Activated CD4-positive, alpha-beta T cell treated with anti-CD3 and anti-CD28 coated beads, Interleukin-2, amount 50 U/mL, for 48 hours (primary cell): ENCODE results near the gene PMF1.
"Not testable (repeated sequence)": the region's sequence is repeated elsewhere in the genome, so short reads cannot be mapped to it uniquely, and the experiment has no call there.

Experiments used
- DNase-seq, 2 experiments: peaks; one replicate each; pipeline ENCODE4 v3.0.0-alpha.2; 2020

Gene PMF1, protein sequence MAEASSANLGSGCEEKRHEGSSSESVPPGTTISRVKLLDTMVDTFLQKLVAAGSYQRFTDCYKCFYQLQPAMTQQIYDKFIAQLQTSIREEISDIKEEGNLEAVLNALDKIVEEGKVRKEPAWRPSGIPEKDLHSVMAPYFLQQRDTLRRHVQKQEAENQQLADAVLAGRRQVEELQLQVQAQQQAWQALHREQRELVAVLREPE

DNA sequence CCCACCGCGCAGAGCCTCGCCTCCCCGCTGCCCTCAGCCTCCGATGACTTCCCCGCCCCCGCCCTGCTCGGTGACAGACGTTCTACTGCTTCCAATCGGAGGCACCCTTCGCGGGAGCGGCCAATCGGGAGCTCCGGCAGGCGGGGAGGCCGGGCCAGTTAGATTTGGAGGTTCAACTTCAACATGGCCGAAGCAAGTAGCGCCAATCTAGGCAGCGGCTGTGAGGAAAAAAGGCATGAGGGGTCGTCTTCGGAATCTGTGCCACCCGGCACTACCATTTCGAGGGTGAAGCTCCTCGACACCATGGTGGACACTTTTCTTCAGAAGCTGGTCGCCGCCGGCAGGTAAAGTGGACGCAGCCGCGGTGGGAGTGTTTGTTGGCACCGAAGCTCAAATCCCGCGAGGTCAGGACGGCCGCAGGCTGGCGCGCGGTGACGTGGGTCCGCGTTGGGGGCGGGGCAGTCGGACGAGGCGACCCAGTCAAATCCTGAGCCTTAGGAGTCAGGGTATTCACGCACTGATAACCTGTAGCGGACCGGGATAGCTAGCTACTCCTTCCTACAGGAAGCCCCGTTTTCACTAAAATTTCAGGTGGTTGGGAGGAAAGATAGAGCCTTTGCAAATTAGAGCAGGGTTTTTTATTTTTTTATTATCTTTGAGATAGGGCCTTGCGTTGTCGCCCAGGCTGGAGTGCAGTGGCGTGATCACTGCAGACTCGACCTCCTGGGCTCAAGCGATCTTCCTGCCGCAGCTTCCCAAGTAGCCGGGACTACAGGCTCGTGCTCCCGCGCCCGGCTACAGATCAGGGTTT is at the start of gene PMF1:
Gene PMF1, plus strand, starts transcription at position 175 of the 811 bp plus-strand sequence. Its CDS starts 9 bp downstream, at position 184.
- DNase-seq = peak; percentile 96 to 98

DNA sequence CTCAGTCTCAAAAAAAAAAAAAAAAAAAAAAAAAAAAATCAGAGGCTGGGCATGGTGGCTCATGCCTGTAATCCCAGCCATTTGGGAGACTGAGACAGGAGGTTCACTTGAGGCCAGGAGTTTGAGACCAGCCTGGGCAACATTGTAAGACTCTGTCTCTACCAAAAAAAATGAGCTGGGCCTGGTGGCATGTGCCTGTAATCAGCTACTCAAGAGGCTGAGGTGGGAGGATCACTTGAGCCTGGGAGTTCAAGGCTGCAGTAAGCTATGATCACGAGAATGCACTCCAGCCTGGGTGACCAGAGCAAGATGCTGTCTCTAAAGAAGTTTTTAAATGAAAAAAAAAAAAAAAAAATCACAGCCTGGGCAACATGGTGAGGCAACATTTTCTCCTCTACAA is 49.1 kb upstream of the PMF1 start:
- no peak for DNase-seq

DNA sequence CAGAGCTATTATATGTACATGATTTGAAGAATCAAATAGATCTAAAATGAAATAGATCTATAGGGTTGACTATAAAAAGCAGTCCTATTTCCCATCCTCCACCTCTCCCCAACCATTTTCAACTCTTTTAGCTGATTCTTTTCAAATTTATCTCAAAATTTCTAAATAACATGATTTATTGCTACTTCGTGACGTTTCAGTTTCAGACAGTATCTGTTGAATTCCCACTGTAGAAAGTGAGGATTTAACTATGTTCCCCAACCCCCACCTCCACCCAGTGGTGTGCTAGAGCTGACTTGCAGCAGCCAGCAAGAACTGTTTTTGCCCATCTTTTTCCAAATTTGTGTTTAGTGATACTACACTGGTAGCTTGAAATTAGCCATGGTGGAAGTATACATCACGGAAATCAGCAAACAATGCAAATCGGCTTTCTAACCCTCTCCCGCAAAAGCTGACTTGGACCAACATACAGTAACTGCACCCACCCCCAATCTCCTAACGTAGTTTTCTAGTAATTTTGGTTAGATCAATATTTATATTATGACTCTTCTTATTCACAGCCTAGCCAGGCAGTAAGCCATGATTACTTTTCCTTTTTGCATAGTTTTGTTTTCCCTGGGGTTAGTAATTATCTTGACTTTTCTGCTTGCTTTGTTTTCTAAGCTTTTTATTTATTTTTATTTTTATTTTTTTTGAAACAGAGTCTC is 48.5 kb upstream of the PMF1 start:
- no peak for DNase-seq

DNA sequence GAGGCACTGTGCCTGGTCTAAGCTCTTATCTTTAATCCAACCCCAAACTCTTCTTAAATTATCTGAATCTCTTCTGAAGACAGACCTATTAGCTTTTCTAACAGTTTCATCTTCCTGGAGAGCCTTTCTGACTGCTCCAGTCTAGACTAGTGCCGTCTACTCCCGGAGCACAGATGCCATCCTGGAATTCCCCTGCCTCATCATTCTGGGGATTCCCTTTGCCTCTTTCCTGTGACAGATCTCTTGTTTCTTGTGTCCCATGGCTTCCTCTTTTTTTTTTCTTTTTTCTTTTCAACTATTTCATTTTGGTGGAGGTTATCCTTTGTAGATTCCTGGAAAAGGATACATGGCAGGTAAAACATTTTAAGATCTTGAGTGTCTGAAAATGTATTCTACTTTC is 47.7 kb upstream of the PMF1 start:
- DNase-seq = no peak

DNA sequence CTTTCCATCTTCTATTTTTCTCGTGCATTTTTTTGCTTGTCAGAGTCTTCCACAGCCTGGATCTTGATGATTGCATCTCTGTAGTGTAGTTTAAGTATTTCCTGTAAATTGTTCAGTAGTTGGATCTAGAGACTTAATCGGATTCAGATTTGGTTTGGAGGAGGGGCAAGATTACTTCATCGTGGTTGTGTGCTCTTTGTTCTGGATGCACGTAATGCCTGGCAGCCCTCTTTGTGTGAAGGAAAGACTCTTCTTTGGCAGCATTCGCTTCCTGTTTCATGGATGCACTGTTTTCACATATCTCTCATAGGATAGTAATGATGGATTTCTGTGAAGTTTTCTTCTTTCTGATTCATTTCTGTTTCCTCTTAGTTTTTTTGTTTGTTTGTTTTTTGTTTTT is 45.3 kb upstream of the PMF1 start:
- DNase-seq = no peak

DNA sequence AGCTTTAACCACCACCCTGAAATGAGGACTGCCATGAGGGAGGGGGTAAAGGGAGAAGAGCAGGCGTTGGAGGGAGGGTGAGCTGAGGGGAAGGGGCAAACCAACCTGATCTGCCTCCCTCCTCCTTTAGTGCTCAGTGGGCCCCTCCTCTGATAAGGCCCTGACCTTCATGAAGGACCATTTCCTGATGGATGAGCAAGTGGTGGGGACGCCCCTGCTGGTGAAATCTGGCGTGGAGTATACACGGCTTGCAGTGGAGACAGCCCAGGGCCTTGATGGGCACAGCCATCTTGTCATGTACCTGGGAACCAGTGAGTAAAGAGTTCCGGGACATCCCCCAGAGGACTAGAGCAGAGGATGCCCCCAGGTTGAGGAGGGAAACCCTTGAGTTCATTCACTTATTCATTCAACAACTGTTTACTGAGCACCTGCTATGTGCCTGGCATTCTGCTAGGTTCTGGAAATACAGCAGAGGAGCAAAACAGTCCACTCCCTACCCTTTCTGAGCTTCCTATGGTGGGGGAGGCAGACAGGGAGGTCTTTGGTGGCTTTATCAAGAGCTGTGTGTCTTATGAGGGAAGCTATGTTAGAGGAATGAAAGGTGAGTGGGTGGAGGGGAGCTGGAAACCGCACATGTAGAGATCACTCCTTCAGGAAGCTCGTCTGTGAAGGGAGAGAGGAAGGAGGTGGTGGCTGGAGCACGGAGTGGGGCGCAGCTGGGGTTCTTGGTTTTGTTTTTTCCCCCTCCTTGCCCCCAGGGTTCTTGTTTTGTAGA is 39.9 kb upstream of the PMF1 start:
- no peak for DNase-seq

DNA sequence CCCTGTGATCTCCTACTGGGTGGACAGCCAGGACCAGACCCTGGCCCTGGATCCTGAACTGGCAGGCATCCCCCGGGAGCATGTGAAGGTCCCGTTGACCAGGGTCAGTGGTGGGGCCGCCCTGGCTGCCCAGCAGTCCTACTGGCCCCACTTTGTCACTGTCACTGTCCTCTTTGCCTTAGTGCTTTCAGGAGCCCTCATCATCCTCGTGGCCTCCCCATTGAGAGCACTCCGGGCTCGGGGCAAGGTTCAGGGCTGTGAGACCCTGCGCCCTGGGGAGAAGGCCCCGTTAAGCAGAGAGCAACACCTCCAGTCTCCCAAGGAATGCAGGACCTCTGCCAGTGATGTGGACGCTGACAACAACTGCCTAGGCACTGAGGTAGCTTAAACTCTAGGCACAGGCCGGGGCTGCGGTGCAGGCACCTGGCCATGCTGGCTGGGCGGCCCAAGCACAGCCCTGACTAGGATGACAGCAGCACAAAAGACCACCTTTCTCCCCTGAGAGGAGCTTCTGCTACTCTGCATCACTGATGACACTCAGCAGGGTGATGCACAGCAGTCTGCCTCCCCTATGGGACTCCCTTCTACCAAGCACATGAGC is 36.1 kb upstream of the PMF1 start:
- DNase-seq = no peak

DNA sequence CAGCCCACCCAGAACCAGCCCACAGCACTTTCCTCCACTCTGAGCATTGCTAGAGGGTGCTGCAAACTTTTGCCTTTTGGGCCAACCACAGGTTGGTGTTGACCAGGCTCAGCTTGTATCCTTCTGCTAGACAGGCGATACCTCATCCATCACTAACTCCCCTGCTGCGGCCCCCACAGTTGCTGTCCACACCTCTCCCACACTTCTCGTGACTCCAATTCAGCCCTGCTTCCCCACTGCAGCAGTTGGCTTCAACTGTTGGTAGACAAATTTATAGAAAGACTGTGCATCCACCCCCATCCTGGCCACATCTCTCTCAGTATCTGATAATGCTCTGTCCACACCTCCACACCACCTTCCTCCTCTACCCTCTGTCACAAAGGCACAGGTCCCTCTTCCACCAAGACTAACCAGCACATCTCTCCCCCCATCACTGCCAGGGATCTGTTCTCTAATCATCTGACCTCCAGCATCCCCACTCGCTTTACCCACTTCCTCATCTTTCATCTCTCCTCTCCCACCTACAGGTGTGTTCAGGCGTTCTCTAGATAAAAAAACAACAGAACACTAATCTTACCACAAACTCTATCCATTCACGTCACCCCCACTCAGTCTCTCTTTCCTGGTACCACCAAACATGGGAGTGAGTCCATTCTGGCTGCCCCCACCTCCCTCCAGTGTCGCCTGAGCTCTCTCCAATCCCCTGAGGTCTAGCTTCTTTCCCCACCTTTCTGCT is 34.7 kb upstream of the PMF1 start:
- no peak for DNase-seq

DNA sequence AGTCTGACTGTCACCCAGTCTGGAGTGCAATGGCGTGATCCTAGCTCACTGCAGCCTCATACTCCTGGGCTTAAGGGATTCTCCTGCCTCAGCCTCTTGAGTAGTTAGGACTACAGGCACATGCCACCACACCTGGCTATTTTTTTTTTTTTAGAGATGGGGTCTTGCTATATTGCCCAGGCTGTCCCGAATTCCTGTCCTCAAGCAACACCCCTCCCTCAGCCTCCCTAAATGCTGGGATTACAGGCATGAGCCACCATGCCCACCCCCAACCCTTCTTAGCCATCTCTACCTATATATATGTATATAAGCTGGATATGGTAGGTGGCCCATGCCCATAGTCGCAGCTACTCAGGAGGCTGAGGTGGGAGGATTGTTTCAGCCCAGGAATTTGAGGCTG is 32.3 kb upstream of the PMF1 start:
- DNase-seq = no peak

DNA sequence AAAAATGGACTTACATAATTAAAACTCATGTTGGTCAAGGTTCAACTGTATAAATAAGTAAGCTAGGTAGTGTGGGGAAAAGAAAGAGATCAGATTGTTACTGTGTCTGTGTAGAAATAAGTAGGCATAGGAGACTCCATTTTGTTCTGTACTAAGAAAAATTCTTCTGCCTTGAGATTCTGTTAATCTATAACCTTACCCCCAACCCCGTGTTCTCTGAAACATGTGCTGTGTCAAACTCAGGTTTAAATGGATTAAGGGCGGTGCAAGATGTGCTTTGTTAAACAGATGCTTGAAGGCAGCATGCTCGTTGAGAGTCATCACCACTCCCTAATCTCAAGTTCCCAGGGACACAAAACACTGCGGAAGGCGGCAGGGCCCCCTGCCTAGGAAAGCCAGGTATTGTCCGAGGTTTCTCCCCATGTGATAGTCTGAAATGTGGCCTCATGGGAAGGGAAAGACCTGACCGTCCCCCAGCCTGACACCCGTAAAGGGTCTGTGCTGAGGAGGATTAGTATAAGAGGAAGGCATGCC is 31.3 kb upstream of the PMF1 start:
- not testable (repeated sequence) for DNase-seq

DNA sequence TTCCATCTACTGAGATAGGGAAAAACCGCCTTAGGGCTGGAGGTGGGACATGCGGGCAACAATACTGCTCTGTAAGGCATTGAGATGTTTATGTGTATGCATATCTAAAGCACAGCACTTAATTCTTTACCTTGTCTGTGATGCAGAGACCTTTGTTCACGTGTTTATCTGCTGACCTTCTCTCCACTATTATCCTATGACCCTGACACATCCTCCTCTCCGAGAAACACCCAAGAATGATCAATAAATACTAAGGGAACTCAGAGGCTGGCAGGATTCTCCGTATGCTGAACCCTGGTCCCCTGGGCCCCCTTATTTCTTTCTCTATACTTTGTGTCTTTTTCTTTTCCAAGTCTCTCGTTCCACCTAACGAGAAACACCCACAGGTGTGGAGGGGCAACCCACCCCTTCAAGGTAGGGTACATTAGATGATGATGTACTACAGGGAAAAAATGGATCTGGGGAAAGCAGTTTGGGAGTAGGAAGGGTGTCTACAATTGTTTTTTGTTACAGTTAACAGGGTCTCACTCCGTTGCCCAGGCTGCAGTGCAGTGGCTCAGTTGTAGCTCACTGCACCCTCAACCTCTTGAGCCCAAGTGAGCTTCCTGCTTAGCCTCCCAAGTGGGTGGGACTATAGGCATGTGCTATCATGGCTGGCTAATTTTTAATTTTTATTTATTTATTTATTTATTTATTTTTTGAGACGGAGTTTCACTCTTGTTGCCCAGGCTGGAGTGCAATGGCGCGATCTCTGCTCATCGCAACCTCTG is 30.6 kb upstream of the PMF1 start:
- DNase-seq = not testable (repeated sequence)

DNA sequence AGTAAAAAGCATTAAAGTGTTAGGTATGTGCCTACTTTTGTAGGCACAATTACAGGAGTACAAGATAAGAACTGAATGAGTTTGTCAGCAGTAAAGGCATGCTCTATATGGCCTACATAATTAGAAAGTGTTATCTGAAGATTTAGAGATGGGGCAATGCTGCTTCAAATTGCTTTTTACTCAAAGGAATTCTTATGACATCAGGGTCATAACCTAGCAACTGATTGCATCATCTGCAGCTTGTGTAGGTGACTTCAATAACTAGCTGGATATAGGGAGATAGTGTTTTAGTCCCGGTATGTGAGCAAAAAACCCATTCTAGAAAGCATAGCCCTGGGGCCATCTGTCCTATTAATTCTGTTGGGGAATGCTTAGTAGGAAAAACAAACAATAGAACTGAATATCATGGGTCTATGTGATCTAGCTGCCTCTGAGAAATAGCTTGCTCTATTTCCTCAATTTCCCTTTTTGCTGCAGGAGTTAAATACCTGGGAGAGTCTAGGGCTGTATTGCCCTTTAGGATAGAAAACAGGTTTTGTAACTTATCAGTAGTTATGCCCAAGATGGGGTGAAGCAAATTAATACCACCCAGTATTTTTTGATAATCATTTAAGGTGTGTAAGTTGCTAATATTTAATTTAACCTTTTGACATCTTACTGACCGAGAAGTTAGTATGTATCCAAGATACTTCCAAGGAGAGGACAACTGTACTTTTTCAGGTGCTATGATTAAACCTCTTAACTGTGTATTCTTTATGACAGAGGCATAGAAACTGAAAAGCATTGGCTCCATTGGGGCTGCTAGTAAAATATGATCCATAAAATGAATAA is 26.2 kb upstream of the PMF1 start:
- not testable (repeated sequence) for DNase-seq

DNA sequence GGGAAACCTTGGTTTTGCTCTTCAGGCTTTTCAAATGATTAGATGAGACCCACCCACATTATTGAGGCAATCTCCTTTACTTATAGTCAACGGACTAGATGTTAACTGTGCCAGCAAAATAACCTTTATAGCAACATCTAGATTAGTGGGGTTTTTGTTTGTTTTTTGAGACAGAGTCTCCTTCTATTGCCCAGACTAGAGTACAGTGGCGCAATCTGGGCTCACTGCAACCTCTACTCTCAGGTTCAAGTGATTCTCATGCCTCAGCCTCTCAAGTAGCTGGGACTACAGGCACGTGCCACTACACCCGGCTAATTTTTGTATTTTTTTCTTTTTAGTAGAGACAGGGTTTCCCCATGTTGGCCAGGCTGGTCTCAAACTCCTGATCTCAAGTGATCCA is 22.5 kb upstream of the PMF1 start:
- not testable (repeated sequence) for DNase-seq

DNA sequence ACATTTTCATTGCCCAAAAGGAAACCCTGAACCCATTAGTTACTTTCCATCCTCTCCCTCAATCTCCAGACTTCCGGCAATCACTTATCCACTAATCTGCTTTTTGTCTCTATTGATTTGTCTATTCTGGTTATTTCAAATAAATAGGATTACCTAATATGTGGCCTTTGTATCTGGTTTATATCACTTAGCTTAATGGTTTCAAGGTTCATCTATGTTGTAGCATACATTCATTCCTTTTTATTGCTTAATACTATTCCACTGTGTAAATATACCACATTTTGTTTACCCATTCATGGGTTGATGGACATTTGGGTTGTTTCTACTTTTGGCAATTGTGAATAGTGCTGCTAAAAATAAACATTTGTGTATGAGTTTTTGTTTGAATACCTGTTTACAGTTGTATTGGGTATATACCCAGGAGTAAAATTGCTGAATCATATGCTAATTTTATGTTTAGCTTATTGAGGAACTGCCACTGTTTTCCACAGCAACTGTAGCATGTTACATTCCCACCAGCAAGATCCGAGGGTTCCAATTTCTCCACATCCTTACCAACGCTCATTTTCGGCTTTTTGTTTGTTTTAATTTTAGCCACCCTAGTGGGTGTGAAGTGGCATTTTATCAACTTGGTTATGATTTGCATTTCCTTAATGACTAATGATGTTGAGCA is 21.4 kb upstream of the PMF1 start:
- DNase-seq = no peak

DNA sequence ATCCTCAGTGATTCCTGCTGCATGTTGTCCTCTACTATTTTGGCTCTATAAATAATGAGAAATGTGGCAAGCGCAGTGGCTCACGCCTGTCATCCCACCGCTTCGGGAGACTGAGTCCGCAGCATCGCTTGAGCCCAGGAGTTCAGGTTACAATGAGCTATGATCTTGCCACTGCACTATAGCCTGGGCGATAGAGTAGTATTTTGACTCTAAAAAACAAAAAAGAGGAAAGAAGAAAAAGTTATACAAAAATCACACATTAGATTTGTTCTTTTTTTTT is 19.7 kb upstream of the PMF1 start:
- DNase-seq = no peak

DNA sequence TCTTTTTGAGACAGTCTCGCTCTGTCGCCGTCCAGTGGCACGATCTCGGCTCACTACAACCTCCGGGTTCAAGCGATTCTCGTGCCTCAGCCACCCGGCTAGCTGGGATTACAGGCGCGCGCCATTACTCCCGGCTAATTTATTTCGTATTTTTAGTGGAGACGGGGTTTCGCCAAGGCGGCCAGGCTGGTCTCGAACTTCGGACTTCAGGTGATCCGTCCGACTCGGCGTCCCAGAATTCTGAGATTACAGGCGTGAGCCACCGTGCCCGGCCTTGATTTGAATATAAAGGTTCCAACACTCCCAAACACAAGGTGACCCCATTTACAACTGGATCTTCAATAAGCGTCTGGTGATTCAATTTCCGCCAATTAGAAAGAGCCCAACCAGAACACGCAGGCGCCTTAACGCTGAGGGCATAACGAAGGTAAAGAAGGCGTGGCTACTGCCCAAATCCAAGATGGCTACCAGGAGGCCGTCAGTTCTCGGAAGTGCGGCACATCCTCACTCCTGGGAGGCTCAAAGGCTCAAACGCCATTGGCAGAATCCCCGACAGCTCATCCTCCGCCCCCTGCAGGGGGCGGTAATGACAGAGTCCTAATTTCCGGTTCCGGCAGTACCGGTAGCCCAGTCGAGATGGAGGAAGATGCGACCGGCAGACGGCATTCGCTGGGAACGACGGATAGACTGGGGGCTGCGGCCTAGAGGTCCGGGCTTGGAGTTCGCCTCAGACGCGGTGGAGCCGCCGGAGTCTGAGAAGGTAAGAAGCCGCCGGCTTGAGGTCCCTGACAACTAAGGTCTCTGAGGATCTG is 19.1 kb upstream of the PMF1 start, which contains the start of gene SLC25A44:
Gene SLC25A44, plus strand, starts transcription at position 617 of the 812 bp plus-strand sequence. CDS start 5,744 bp downstream, outside the sequence.
- DNase-seq = peak; percentile 96 to 98

DNA sequence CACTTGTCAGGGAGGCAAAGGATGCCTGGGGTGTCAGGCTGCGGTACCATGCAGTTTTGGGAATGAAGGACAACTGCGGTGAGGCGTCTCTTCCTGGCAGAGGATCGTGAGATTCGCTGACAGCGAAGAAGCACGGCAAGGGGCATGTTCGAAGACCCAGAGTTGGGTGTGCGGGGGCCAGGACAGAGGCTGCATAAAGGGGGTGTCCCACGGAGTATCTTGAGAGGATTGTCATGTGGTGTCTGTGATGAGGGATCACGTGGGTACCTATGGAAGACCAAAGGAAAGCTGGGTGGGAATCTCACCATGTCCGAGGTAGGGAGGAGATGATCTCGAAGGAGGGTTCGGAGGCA is 18.5 kb upstream of the PMF1 start:
- no peak for DNase-seq

DNA sequence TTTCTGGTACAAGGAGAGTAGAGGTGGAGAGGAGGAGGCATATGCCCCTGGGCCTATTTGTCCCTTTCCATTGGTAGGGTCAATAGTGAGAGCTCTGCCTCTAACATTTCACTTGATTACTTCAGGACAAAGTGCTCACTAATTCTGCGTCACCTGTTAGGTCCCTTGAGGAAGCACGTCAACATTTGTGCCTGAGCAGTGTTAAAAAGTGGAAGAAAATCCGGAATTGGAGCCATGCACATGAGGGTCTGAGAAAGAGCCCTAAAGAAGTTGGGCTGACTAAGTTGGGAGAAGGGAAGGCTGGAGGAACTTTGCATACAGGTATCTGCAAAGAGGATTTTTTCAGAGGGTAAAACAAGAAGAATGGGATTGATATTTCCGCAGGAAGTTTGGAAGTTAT is 17.0 kb upstream of the PMF1 start:
- no peak for DNase-seq

DNA sequence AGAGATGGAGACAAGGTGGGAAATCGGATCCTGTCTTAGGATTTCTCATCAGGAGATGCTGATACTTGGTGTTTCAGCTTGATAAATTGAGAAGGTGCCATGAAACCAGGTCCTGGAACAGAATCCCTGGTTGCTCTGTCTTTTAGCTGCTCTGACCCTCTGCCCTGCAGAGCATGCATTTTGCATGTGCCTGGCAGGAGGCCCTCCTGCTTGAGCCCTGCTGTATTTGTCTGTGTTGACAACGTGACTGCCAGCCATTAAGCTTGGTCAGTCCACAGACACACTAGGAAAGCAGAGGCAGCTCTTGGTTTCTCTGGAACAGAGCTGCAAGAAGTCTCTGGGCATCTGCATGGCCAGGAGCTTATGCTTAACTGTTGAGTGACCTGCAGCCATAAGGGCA is 16.4 kb upstream of the PMF1 start:
- DNase-seq = no peak
